GM19099 (cell line): ENCODE results near the gene EXD3.

ENCODE experiments used
- POLR2A ChIP-seq: IDR thresholded peaks from 3 replicates; pipeline ENCODE4 v1.6.1; 2011; ENCODE audit warnings: low read depth; ENCODE audit not compliant: insufficient read length; ENCODE audit errors: extremely low read depth

EXD3 gene

DNA sequence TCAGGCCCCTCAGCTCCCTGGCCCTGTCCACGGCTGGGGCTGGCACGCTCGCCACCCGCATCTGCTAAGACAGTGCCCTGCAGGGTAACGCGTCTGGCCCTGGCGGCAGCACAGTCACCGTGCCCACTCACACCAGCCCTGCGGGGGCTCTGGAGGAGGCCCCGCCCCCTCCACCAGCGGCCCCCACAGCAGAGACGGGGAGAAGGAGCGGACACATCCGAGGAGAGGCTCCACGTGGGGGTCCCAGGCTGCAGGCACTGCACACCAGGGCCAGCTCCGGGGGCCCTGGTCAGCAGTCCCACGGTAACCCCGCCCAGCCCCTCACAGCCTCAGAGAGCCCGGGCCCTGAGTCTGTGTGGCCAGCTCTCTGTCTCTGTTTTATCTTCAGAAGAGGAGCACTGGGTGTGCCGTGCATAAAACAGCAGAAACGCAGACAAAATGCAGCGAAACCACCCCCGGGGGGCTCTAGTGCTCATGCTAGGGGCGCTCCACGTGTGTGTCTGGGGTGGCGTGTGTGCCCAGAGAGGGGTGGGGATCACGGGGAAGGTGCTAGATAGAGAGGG is 73.4 kb downstream of the EXD3 start:
- no peak for TF ChIP-seq POLR2A

DNA sequence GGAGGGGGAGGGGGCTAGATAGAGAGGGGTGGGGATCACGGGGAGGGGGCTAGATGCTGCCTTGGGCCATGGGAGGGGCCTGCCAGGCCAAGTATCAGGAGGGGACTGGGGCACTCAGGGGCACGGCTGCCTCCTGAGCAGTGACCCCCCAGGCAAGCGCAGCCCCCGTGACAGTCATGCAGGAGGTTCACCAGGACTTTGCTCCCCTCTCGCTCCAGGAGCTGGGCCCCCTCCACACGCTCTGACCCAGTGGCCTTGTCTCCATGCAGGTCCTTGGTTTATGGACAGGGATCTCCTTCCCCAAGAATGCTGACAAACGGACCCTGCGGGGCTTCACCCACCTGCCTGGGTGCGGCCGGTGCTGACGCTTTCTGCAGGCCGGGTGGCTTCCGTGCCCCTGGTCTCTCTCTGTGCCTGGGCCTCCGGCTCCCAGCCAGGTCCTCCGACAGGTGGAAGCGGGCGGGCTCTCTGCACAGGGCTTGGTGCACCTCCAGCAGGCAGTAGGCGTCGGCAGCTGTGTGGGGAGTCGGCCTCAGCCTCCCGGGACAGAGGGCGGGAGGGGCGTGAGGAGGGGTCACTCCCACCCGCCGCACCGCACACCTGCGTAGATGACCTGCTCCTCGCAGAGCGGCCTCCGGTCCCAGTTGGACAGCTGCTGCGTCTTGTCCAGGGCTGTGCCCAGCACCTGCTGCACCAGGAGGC is 74.0 kb downstream of the EXD3 start:
- TF ChIP-seq POLR2A: no peak

DNA sequence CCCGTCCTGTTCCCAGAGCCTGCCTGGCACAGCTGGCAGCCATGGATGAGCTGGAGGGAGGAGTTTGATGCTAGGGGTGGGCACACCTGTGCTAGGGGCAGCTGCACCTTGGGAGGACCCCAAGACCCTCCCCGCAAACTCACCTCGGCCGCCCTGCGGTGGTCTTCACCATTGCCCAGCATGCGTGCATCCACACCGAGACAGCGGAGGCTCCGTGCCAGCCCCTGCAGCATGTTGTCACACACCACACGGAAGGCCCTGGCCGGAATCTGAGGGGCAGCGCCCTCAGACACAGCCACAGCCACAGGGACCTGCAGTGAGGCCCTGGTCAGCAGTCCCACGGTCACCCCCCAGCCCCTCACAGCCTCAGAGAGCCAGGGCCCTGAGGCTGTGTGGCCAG is 75.0 kb downstream of the EXD3 start:
- no peak for TF ChIP-seq POLR2A

DNA sequence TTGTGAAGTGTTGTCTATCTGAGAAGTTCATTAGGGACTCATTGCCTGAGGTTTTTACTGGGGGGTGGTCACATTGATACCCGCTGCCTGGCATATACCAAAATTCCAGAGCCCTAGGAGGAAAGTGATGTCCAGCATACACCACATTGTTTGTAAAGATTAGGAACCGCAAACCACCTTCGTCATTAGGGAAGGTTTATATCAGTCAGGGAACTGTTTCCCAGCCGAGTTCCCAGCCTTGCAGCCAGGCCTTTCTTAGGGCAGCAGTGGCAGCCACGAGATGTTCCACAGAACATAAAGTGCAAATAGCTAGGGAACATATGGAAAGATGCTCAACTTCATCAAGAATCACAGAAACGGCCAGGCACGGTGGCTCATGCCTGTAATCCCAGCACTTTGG is 80.5 kb downstream of the EXD3 start:
- TF ChIP-seq POLR2A: no peak

DNA sequence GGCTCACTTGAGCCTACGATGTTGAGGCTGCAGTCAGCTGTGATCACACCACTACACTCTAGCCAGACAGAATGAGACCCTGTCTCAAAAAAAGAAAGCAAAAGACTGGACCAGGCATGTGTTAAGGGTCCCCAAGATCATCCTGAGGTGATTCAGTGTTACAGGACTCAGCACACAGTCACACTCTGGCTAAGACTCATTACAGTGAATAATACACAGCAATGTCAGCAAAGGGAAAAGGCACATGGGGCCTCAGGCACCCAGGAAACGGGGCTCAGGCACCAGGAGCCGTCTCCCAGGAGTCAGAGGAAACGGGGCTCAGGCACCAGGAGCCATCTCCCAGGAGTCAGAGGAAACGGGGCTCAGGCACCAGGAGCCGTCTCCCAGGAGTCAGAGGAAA is 81.7 kb downstream of the EXD3 start:
- no peak for TF ChIP-seq POLR2A

DNA sequence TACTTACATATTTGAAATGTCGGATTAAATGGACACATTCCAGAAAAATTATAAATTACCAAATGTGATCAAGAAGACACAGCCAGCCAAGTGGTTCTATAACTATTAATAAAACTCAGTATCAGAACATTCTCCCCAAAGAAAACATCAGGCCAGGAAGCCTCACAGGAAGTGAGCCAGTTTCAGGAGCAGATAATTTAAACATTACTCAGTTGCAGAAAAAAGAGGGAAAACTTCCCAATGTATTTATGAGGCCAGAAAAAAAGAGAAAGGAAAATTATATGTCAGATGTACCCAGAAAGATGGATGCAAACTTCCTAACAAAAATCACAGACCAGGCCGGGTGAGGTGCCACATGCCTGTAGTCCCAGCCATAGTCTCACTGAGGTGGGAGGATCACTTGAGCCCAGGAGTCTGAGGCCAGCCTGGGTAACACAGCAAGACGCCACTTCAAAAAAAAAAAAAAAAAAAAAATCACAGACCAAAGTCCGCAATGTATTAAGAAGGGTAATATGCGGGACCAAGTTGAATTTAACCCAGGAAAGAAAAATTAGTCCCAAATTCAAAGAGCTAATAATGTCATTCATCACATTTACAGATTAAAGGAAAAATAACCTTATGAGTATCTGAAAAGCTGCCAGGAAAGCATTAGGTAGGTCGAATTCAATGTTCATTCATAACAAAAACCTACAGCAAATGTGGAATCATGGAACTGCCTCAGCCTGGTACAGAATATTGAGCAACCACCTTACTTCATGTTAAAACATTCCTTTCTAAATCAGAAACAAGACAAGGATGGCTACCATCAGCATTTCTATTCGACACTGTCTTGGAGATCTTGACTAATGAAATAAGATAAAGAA is 83.7 kb downstream of the EXD3 start:
- TF ChIP-seq POLR2A: no peak

DNA sequence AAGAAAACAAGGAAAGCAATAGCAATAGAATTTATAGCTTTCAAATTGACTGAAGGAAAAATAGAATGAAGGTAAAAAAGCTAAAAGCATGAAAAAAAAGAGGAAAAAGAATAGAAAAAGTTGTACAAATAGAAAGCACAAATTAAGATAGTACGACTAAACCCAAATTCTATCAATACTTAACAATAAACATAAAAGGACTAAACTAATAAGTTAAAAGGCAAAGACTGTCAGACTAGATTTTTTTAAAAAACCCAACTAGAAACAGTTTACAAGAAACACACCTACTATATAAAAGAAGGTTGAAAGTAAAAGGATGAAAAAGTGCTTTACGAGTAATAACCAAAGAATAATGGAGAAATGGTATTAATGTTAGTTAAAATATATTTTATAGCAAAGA is 86.2 kb downstream of the EXD3 start:
- no peak for TF ChIP-seq POLR2A

DNA sequence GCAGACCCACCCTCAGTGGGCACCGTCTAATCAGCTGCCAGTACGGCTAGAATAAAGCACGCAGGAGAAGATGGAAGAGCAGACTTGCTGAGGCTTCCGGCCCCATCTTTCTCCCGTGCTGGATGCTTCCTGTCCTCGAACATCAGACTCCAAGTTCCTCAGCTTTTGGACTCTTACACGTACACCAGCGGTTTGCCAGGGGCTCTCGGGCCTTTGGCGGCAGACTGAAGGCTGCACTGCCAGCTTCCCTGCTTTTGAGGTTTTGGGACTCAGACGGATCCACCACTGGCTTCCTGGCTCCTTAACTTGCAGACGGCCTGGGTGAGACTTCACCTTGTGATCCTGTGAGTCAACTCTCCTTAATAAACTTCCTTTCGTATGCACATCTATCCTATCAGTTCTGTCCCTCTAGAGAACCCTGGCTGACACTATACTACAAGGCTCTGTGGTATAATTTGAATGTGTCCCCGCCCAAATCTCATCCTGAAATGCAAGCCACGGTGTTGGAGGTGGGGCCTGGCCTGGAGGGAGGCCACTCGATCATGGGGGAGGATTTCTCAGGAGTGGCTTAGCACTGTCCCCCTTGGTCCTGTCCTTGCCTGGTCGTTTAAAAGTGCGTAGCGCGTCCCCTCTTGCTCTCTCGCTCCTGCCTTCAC is 89.8 kb downstream of the EXD3 start:
- no peak for TF ChIP-seq POLR2A

DNA sequence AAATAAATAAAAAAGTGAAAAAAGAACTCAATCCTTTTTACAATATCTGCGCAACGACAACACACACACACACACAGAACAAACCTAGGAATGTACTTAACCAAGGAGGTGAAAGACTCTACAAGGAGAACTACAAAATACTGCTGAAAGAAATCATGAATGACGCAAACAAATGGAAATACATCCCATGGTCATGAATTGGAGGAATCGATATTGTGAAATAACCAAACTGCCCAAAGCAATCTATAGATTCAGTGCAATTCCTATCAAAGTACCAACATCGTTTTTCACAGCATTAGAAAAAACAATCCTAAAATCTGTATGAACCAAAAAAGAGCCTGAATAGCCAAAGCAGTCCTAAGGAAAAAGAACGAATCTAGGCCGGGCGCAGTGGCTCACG is 91.0 kb downstream of the EXD3 start:
- TF ChIP-seq POLR2A: no peak

DNA sequence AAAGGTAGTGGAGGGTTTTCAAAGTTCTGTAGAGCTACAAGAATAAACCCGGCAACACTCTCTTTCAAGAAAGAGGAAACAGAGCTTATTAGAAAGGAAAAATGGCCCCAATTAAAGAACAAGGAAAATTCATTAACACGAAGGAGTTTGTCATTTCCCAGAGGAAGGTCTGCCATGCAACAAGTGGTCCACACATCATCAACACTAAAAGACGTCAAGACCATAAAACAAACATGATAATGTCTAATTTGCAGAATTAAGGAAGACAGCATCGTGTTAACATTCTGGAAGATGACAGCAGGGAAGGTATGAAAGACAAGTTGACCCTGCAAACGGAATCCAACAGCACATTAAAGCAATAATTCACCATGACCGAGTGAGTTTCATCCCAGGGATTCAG is 92.3 kb downstream of the EXD3 start:
- no peak for TF ChIP-seq POLR2A

DNA sequence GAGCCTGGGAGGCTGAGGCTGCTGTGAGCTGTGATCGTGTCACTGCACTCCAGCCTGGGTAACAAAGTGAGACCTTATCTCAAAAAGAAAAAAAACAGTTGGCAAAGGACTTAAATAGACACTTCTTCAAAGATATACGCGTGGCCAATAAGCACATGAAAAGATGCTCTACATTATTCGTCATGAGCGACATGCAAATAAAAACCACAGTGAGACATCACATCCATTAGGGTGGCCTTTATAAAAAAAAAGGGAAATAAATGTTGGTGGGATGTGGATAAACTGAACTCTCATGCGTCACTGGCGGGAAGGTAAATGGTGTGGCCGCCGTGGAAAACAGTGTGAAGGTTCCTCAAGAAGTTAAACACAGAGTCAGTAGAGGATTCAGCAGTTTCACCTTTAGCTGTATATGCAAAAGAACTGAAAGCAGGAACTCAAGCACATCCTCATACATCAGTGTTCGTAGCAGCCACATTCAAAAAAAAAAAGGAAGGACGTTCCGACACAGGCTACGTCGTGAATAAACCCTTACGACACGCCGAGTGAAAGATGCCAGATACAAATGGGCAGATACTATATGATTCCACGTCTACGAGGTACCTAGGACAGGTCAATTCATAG is 96.4 kb downstream of the EXD3 start:
- TF ChIP-seq POLR2A: no peak

DNA sequence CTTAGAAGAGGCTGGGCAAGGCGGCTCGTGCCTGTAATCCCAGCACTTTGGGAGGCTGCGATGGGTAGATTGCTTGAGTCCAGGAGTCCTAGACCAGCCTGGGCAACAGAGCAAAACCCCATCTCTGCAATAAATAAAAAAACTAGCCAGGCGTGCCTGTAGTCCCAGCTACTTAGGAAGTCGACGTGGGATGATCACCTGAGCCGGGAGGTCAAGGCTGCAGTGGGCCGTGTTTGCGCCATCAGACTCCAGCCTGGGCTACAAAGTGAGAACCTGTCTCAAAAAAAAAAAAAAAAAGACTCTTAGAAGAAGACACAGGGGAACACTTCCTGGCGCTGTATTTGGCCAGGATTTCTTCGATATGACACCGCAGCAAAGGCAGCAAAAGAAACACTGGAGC is 97.2 kb downstream of the EXD3 start:
- no peak for TF ChIP-seq POLR2A

DNA sequence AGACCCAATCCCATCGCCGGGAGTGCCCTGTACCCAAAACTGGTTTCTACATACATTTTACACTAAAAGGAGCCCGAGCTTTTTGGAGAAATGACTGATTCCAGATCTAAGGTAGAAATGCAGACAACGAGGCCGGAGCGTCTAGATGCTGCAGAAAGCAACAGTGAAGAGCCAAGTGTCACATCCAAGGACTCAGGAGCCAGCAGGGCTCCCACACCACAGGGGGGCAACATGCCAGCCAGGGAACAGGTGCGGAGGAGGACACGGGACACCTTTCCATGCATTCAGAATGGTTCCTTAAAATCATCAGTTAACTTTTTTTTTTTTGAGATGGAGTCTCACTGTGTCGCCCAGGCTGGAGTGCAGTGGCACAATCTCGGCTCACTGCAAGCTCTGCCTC is 97.8 kb downstream of the EXD3 start:
- no peak for TF ChIP-seq POLR2A

DNA sequence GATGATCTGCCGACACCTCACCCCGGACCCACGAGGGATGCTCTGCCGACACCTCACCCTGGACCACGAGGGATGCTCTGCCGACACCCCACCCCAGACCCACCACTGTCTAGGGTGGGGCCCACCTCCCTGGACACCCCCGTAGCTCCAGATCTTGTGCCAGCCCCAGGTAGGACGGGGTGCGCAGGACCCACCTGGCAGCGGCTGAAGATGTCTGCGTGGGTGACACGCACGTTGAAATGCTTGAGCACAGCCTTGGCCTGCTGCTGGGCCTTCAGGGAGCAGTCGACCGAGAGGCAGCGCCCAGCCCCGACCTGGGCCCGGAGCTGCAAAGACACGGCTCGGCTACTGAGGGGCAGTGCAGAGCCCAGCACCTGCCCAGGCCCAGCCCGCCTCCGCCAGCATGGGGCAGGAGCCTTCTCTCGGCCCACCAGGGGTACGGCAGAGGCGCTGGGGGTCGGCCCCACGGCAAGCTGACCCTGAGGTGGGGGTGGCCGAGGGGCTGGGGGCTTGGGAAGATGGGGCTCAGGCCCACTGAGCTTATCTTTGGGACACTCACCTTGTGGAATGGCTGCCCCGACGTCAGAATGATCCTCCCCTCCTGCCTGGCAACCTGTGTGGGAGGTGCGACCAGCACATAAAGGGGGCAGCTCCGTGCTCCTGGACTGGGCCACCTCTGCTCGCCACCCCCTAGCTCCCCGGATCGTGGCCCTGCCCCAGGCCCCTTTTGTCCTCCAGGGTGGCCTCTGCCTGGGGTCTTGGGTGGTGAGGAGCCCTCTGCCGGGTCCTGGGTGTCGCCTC is 99.2 kb downstream of the EXD3 start:
- TF ChIP-seq POLR2A: no peak
